HUES6 (cell line): ENCODE data around the gene SEZ6.
A peak's percentile ranks its signal among the peaks of the same experiment; 100 is the strongest.

Experiments
- H3K27ac ChIP-seq: 2 replicates; pipeline ENCODE4 v1.7.0; 2013; ENCODE audit warnings: low read depth, mild to moderate bottlenecking, low read length, inconsistent platforms
- H3K27me3 ChIP-seq: 2 replicates; pipeline ENCODE4 v1.6.1; 2013; ENCODE audit warnings: low read length; ENCODE audit not compliant: control insufficient read depth, insufficient read depth
- H3K36me3 ChIP-seq: 2 replicates; pipeline ENCODE4 v1.6.1; 2013; ENCODE audit warnings: low read length; ENCODE audit not compliant: control insufficient read depth, insufficient read depth
- H3K4me1 ChIP-seq: 2 replicates; pipeline ENCODE4 v1.6.1; 2013; ENCODE audit warnings: low read length; ENCODE audit not compliant: control insufficient read depth, insufficient read depth
- H3K4me3 ChIP-seq: 2 replicates; pipeline ENCODE4 v1.5.1; 2013; ENCODE audit warnings: low read depth, low read length
- H3K9ac ChIP-seq: one replicate; pipeline ENCODE4 v1.6.1; 2013; ENCODE audit warnings: mild to moderate bottlenecking, low read length
- H3K9me3 ChIP-seq: 2 replicates; pipeline ENCODE4 v1.6.1; 2013; ENCODE audit warnings: low read depth, low read length; ENCODE audit not compliant: control insufficient read depth, insufficient read depth

The SEZ6 gene, protein sequence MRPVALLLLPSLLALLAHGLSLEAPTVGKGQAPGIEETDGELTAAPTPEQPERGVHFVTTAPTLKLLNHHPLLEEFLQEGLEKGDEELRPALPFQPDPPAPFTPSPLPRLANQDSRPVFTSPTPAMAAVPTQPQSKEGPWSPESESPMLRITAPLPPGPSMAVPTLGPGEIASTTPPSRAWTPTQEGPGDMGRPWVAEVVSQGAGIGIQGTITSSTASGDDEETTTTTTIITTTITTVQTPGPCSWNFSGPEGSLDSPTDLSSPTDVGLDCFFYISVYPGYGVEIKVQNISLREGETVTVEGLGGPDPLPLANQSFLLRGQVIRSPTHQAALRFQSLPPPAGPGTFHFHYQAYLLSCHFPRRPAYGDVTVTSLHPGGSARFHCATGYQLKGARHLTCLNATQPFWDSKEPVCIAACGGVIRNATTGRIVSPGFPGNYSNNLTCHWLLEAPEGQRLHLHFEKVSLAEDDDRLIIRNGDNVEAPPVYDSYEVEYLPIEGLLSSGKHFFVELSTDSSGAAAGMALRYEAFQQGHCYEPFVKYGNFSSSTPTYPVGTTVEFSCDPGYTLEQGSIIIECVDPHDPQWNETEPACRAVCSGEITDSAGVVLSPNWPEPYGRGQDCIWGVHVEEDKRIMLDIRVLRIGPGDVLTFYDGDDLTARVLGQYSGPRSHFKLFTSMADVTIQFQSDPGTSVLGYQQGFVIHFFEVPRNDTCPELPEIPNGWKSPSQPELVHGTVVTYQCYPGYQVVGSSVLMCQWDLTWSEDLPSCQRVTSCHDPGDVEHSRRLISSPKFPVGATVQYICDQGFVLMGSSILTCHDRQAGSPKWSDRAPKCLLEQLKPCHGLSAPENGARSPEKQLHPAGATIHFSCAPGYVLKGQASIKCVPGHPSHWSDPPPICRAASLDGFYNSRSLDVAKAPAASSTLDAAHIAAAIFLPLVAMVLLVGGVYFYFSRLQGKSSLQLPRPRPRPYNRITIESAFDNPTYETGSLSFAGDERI

DNA sequence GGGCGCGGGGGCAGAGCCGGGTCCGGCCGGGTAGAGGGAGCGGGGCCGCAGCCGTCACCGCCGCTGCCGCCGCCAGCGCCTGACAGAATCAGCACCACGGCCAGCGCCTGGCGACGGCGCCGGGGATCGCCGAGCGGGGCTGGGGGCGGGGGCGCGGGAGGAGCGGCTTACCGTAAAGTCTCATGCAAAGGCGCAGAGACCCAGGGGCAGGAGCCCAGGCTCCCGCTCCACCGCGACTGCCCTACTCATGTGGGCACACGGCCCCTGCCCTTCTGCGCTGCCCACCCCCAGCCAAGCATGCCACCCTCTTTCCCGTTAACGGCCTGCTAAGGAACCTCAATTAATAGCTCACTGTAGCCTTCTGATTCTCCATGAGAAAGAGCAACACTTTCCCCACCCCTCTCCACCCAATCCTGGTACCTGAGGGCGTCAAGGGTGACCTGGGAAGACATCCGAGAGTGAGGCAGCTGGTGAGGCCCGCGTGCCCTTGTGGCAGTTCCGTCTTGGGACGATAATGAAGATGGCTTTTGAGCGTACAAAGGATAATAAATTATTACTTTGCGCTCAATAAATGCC, at the start of gene SEZ6:
TSS of gene SEZ6 (minus strand) at position 98 of the 576 bp plus-strand sequence. CDS start 164 bp downstream, outside the sequence.
- Histone ChIP-seq H3K4me3 (peak within 1 kb of the TSS; percentile 51), H3K4me1 (peaks cover 67% of the 10 kb centered on the region), H3K27ac (no peak within 1 kb of the TSS), H3K9me3 (no peaks in the 10 kb centered on the region), H3K9ac (no peak within 1 kb of the TSS), H3K27me3 (peaks cover 53% of the 10 kb centered on the region), H3K36me3 (no peaks in the 10 kb centered on the region)

DNA sequence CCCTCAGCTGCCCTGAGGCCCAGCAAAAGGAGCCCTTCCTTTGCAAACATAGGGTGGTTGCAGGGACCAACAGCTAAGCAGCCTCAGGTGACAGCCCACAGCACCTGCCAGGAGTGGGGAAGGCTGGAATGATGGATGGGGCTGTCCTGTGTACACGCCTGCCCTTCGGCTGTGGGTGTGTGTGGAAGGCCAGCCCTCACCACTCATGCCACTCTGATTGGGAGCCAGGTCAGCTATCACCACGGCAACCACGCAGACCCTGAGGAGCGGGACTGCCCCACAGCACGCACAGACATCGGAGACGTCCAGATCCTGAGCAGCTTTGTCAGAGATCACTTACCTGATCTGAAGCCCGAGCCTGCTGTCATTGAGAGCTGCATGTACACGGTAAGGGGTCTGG, 49.0 kb upstream of the SEZ6 start:
- no peak overlapping the region for H3K27ac ChIP-seq
- H3K9me3 ChIP-seq = no peaks in the 10 kb centered on the region
- H3K36me3 ChIP-seq = peaks cover 8% of the 10 kb centered on the region; the same call in 1 of the 2 replicates
- peaks cover 8% of the 10 kb centered on the region; the same call in 1 of the 2 replicates for H3K4me1 ChIP-seq
- no peak overlapping the region for H3K4me3 ChIP-seq
- H3K27me3 ChIP-seq = no peaks in the 10 kb centered on the region
- no peak overlapping the region for H3K9ac ChIP-seq

DNA sequence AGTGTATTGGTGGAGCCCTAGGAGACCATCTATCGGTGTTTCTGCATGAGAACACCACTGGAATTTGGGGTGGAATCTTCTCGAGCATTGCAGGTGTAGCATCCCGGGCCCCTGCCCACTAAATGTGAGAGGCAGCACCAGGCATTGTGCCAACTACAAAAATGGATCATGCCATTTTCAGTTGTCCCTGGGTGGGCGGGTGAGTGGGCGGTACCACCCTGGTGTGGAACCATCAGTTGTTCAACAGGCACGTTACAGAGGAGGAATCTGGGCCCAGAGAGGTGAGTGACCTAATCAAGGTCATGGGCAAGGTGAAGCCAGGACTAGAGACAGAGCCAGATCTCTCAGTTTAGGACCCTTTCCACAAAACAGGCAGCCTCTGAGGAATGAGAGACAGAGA, 45.9 kb upstream of the SEZ6 start:
- Histone ChIP-seq H3K9ac (no peak overlapping the region), H3K27ac (no peak overlapping the region), H3K9me3 (no peaks in the 10 kb centered on the region), H3K4me1 (peaks cover 23% of the 10 kb centered on the region), H3K27me3 (no peaks in the 10 kb centered on the region), H3K4me3 (no peak overlapping the region), H3K36me3 (peaks cover 8% of the 10 kb centered on the region; the same call in 1 of the 2 replicates)

DNA sequence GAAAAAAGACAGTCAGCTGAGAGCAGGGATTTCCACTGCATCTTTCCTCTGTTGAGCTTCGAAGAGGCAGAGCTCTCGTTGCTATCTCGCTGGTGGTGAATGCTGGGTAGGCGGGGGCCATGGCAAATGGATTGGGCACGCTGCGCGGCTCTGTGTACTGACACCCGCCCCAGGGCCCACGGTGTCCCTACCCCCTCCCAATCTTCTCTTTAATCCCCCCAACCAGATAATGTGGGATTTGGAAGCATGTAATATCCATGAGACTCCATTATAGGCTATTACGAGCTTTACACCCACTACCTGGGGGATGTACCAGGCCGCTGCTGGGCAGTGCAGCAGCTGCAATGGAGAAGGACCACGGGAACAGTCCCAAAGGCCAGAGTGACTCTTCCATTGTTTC, 45.4 kb upstream of the SEZ6 start:
- H3K36me3 ChIP-seq = peaks cover 8% of the 10 kb centered on the region; the same call in 1 of the 2 replicates
- H3K4me1 ChIP-seq = peaks cover 26% of the 10 kb centered on the region
- H3K27me3 ChIP-seq = no peaks in the 10 kb centered on the region
- H3K9me3 ChIP-seq = no peaks in the 10 kb centered on the region
- H3K9ac ChIP-seq = no peak overlapping the region
- H3K4me3 ChIP-seq = no peak overlapping the region
- no peak overlapping the region for H3K27ac ChIP-seq

DNA sequence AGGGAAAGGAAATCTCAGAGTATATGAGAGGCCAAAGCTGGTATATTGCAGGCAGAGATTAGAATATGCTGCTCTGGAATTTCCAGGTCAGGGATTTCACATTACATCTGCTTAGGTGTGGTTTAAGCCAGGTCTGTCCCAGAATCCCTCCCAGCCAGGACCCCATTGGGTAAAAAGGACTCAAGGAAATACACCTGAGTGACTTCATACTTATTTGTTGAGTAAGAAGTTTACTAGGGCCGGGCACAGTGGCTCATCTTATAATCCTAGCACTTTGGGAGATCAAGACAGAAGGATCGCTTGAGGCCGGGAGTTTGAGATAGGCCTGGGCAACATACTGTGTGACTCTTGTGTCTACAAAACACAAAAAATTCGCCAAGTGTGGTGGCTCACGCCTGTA, 44.3 kb upstream of the SEZ6 start:
- no peak overlapping the region for H3K9ac ChIP-seq
- H3K9me3 ChIP-seq = no peaks in the 10 kb centered on the region
- no peak overlapping the region for H3K4me3 ChIP-seq
- peaks cover 8% of the 10 kb centered on the region for H3K36me3 ChIP-seq
- peaks cover 33% of the 10 kb centered on the region for H3K4me1 ChIP-seq
- H3K27ac ChIP-seq = no peak overlapping the region
- H3K27me3 ChIP-seq = no peaks in the 10 kb centered on the region

DNA sequence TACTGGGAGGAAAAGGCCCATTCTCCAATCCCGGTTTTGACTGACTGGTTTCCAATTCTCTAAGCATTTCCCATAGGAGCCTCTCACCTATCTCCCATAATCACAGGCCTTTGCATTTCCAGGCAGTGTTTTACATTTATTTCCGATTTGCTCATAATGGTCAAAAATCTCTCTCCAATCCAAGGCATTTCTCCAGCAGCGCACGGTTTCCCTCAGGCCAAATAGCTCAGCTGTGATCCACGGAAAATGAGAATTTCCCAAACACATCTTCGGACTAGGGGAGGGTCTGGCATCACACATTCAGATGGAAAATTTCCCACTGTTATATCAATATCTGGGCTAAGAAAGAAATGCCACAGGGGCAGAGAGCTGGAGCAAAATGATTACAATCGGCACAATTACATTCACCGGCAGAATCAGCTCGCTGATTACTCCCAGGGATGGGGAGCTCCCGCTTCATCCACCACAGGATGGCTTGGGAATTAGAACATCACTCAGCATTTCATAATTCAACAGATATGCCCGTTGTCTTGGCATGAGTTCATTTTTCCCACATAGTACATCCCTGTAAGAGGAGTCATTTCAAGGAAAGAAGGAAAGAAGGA, 43.8 kb upstream of the SEZ6 start:
- H3K27ac ChIP-seq = no peak overlapping the region
- no peak overlapping the region for H3K9ac ChIP-seq

DNA sequence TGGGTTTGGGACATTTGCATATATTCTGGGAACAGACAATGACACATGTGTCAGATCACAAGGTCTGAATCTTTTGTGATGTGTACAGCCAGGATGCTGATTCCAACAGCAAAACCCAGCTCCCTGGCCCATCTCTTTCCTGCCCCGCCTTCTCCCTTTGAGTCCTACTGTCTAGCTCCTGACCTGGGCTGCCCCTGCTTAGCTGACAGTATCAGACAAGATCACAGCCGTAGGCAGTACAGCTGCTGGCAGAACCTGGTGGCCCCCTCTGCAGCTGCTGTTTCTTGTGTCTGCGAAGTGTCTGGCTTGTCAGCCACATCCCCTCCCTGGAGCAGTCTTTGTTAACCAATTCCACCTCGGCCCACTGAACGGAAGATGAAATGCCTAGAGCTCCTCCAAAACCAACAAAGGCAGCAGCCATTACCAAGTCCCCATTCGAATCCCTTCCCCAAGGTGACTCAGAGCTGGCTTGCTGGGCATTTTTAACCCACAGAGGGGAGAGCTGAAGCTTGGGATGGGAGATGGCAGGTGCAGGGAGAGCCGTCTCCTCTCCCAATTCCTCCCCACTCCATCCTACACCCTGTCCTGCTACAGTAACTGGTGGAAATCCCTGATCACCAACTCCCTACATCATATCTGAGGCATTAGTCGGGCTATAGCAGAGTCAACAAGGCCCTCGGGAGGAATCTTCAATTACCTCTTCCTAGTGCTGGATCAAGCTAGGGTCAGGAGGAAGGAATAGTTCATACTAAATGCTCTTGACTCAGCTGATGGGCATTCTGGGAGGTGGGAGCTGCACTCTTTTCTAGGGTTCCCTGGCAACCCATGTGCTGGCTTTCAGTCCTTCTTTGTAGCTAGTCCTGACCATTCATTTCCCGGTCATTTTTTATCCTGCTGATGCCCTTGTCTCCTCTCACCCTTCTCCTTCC, 42.9 kb upstream of the SEZ6 start:
- no peaks in the 10 kb centered on the region for H3K9me3 ChIP-seq
- H3K27me3 ChIP-seq = no peaks in the 10 kb centered on the region
- no peak overlapping the region for H3K27ac ChIP-seq
- H3K4me1 ChIP-seq = peaks cover 40% of the 10 kb centered on the region
- peaks cover 5% of the 10 kb centered on the region; the same call in 1 of the 2 replicates for H3K36me3 ChIP-seq
- no peak overlapping the region for H3K9ac ChIP-seq
- no peak overlapping the region for H3K4me3 ChIP-seq

More for the DNA sequence above, 43.8 kb upstream of the SEZ6 start:
- H3K9me3 ChIP-seq = no peaks in the 10 kb centered on the region
- peaks cover 33% of the 10 kb centered on the region for H3K4me1 ChIP-seq
- H3K4me3 ChIP-seq = no peak overlapping the region
- H3K36me3 ChIP-seq = peaks cover 10% of the 10 kb centered on the region
- H3K27me3 ChIP-seq = no peaks in the 10 kb centered on the region

DNA sequence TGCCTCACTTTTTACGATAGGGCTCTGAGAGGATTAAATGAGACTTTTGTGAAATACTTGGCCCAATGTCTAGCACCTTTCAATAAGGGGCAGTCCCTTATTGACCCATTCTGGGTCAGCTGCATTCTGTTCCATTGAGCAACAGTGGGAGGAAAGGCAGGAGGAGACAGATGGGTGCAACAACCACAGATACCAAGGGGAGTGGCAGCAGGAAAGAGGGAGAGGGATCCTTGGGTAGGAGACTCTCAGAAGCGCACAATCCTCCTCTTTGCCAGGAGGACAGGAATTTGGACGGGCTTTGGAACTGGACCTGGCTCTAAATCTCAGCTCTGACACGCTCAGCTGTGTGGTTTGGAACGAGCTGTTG, 40.6 kb upstream of the SEZ6 start:
- no peaks in the 10 kb centered on the region for H3K9me3 ChIP-seq
- H3K36me3 ChIP-seq = peaks cover 5% of the 10 kb centered on the region; the same call in 1 of the 2 replicates
- no peak overlapping the region for H3K4me3 ChIP-seq
- no peak overlapping the region for H3K27ac ChIP-seq
- H3K4me1 ChIP-seq = peaks cover 53% of the 10 kb centered on the region
- H3K27me3 ChIP-seq = no peaks in the 10 kb centered on the region
- no peak overlapping the region for H3K9ac ChIP-seq

DNA sequence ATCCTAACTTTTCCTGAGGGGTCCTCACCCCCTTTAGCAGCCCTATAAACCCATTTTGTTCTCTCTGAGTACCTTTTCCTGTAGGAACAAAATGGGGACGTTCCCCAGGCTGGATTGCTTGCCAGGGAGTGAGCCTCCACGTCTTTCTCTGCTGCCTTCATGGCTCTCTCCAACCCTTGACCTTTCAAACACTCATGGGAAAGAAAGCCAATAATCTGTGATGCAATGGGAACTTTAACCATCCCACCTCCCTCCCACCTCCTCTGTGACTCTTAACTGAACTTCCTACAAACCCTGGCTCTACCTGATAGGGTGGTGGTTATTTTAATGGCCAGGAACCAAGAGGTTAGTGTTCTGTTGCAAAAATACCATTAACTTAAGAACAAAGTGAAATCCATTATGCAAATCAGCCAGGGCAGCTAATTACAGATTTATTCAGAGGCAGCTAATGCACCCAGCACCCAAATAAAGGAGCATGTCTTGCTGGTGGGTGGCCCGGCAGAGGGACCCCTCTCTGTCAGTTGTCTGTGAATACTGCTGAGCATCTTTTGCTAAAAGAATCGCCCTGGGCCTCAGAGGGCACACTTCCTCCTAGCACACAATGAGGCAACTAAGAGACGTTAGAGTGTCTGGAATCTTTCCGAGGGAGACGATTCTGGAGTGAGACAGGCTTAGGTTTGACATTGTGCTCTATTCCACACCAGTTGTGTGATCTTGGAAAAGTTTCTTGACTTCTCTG, 40.1 kb upstream of the SEZ6 start:
- Histone ChIP-seq H3K27ac (no peak overlapping the region), H3K9me3 (no peaks in the 10 kb centered on the region), H3K27me3 (no peaks in the 10 kb centered on the region), H3K9ac (no peak overlapping the region), H3K4me3 (no peak overlapping the region), H3K4me1 (peaks cover 53% of the 10 kb centered on the region), H3K36me3 (peaks cover 5% of the 10 kb centered on the region; the same call in 1 of the 2 replicates)
